ENCODE results near the gene MRPL18.

- TF ChIP-seq, protein P1, sequence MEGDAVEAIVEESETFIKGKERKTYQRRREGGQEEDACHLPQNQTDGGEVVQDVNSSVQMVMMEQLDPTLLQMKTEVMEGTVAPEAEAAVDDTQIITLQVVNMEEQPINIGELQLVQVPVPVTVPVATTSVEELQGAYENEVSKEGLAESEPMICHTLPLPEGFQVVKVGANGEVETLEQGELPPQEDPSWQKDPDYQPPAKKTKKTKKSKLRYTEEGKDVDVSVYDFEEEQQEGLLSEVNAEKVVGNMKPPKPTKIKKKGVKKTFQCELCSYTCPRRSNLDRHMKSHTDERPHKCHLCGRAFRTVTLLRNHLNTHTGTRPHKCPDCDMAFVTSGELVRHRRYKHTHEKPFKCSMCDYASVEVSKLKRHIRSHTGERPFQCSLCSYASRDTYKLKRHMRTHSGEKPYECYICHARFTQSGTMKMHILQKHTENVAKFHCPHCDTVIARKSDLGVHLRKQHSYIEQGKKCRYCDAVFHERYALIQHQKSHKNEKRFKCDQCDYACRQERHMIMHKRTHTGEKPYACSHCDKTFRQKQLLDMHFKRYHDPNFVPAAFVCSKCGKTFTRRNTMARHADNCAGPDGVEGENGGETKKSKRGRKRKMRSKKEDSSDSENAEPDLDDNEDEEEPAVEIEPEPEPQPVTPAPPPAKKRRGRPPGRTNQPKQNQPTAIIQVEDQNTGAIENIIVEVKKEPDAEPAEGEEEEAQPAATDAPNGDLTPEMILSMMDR (IDR thresholded peaks at IDR 0.05) = no peak
- TF ChIP-seq POLR2A (IDR thresholded peaks at IDR 0.05) = no peak
Observed at GRCh38 chr6:159745081-159745480, 45.2 kb upstream of the MRPL18 start.

Measured in breast epithelium (tissue), 3 donors.